HAP-1 (cell line): ENCODE data around the gene SALL4.
"Not testable (repeated sequence)": the region's sequence is repeated elsewhere in the genome, so short reads cannot be mapped to it uniquely, and the experiment has no call there.

Experiments
- DNase-seq, 2 experiments: peaks; one replicate each; pipeline ENCODE4 v3.0.0-alpha.2; 2016 to 2020; ENCODE audit warnings: low spot score in 2 of 2
- H3K27me3 ChIP-seq: fragments of 250-450 bp; sonication (Bioruptor Pico); 2 replicates; pipeline ENCODE4 v1.5.1; 2020; ENCODE audit warnings: low read depth, mild to moderate bottlenecking, moderate library complexity
- H3K36me3 ChIP-seq: fragments of 250-450 bp; sonication (Bioruptor Pico); replicated peaks from 2 replicates; pipeline ENCODE4 v1.5.1; 2020; ENCODE audit warnings: mild to moderate bottlenecking
- H3K4me1 ChIP-seq: fragments of 250-450 bp; sonication (Bioruptor Pico); 2 replicates; pipeline ENCODE4 v1.5.1; 2020; ENCODE audit warnings: mild to moderate bottlenecking
- H3K4me3 ChIP-seq: fragments of 250-450 bp; sonication (Bioruptor Pico); 2 replicates; pipeline ENCODE4 v1.5.1; 2020; ENCODE audit warnings: mild to moderate bottlenecking, moderate library complexity
- H3K9me3 ChIP-seq: fragments of 250-450 bp; sonication (Bioruptor Pico); 2 replicates; pipeline ENCODE4 v1.5.1; 2020; ENCODE audit warnings: mild to moderate bottlenecking, moderate library complexity
- in situ Hi-C: fragments of 300-500 bp; cut with MboI; formaldehyde crosslinking; loops from 3 replicates; pipeline ENCODE4 v1.14.3; 2020; ENCODE audit warnings: low sequenced_read_pairs, inconsistent platforms, mixed read lengths

The SALL4 gene

GRCh38 chr20:51767867-51768758, 34.2 kb downstream of the SALL4 start, which contains the start of gene ATP9A:
Gene ATP9A (minus strand): TSS chr20:51768390. CDS start chr20:51768369, 21 bp downstream.
- H3K9me3 ChIP-seq: no peaks in the 10 kb centered on the region
- no peaks in the 10 kb centered on the region; the same call in none of the 2 replicates for H3K4me1 ChIP-seq
- H3K27me3 ChIP-seq: no peaks in the 10 kb centered on the region
- DNase-seq: peak in 1 of 2 experiments; percentile 40
- in situ Hi-C loops: no loop called here
- peak within 1 kb of the TSS; percentile 48 for H3K4me3 ChIP-seq
- H3K36me3 ChIP-seq: no peaks in the 10 kb centered on the region; the same call in 1 of the 2 replicates

GRCh38 chr20:51766994-51767866, 35.1 kb downstream of the SALL4 start:
- Histone ChIP-seq H3K4me1 (no peaks in the 10 kb centered on the region; the same call in none of the 2 replicates), H3K9me3 (no peaks in the 10 kb centered on the region), H3K4me3 (peak overlapping the region; percentile 48), H3K36me3 (no peaks in the 10 kb centered on the region; the same call in 1 of the 2 replicates), H3K27me3 (no peaks in the 10 kb centered on the region)
- peak; percentile 78 to 91 for DNase-seq
- in situ Hi-C loops: no loop called here

DNA sequence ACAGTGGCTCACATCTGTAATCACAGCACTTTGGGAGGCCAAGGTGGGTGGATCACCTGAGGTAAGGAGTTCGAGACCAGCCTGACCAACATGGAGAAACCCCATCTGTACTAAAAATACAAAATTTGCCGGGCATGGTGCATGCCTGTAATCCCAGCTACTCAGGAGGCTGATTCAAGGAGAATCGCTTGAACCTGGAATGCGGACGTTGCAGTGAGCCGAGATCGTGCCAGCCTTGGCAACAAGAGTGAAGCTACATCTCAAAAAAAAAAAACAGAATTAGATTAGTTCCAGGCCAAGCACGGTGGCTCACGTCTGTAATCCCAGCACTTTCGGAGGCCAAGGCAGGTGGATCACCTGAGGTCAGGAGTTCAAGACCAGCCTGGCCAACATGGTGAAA, 36.9 kb downstream of the SALL4 start:
- H3K4me3 ChIP-seq, H3K27me3 ChIP-seq, H3K36me3 ChIP-seq, H3K9me3 ChIP-seq, H3K4me1 ChIP-seq, DNase-seq, in situ Hi-C loops: not testable (repeated sequence)

- no peaks in the 10 kb centered on the region for H3K9me3 ChIP-seq
- H3K4me1 ChIP-seq: peaks cover 7% of the 10 kb centered on the region
- H3K36me3 ChIP-seq: no peaks in the 10 kb centered on the region; the same call in none of the 2 replicates
- H3K27me3 ChIP-seq: no peaks in the 10 kb centered on the region
- no peak overlapping the region for H3K4me3 ChIP-seq
- DNase-seq: no peak
- in situ Hi-C loops: no loop called here
These were observed 38.2 kb downstream of the SALL4 start for GRCh38 chr20:51763965-51764602.

- H3K4me1 ChIP-seq: peaks cover 7% of the 10 kb centered on the region; the same call in 1 of the 2 replicates
- no peaks in the 10 kb centered on the region for H3K27me3 ChIP-seq
- peak; percentile 45 to 56 for DNase-seq
- H3K4me3 ChIP-seq: no peak overlapping the region
- in situ Hi-C loops: no loop called here
- no peaks in the 10 kb centered on the region; the same call in none of the 2 replicates for H3K36me3 ChIP-seq
- no peaks in the 10 kb centered on the region for H3K9me3 ChIP-seq
These were observed 41.3 kb downstream of the SALL4 start for GRCh38 chr20:51760905-51761546.

DNA sequence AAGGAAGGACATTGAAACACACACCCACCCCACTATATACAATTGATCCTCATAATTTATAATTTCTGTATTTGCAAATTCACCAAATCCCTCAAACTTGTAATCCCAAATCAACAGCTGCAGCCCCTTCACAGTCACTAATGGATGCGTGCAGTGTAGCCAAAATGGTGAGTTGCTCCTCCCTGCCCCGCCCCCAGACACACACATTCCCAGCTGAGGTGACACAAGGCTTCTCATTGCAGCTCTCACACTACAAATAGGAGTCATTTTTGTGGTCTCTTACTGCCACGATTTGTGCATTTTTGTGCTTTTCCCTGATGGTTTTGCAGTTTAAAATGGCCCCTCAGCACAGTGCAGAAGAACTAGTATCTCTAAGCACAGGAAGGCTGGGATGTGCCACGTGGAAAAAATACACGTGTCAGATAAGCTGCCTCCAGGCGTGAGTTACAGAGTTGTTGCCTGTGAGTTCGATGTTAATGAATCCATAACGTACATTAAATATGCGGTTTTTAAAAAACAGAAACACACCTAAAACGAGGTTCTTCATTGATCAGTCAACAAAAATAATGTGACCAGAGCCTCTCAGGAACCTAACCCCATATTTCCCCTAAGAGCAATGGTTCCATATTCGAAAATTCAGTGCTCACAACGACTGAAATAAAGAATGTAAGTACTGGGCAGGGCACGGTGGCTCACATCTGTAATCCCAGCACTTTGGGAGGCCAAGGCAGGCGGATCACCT, 42.4 kb downstream of the SALL4 start:
- no peak for DNase-seq
- Histone ChIP-seq H3K9me3 (no peaks in the 10 kb centered on the region), H3K4me3 (no peak overlapping the region), H3K36me3 (no peaks in the 10 kb centered on the region; the same call in none of the 2 replicates), H3K27me3 (no peaks in the 10 kb centered on the region), H3K4me1 (peaks cover 7% of the 10 kb centered on the region; the same call in 1 of the 2 replicates)
- in situ Hi-C loops: no loop called here

GRCh38 chr20:51758978-51759544, 43.3 kb downstream of the SALL4 start:
- Histone ChIP-seq H3K9me3 (no peaks in the 10 kb centered on the region), H3K4me3 (no peak overlapping the region), H3K4me1 (peaks cover 7% of the 10 kb centered on the region; the same call in 1 of the 2 replicates), H3K27me3 (no peaks in the 10 kb centered on the region), H3K36me3 (no peaks in the 10 kb centered on the region; the same call in none of the 2 replicates)
- in situ Hi-C loops: no loop called here
- no peak for DNase-seq

DNA sequence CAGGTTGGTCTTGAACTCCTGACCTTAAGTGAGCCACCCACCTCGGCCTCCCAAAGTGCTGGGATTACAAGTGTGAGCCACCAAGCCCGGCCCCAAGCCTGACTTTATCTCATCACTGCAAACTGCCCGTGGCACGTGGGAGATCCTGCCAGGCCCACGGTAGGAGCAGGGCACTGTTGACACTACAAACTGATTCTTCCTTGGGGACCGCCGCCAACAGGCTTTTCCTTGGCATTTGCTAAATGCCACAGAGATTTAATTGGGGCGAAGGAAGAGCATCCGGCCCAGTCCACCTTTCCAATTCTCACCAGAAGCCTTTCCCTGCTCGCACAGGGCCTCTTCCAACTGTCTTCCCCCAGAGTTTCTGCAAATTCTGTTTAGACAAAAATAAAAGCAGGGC, 45.1 kb downstream of the SALL4 start:
- in situ Hi-C loops: no loop called here
- DNase-seq: no peak
- Histone ChIP-seq H3K36me3 (no peaks in the 10 kb centered on the region; the same call in 1 of the 2 replicates), H3K27me3 (no peaks in the 10 kb centered on the region), H3K9me3 (no peaks in the 10 kb centered on the region), H3K4me1 (peaks cover 9% of the 10 kb centered on the region), H3K4me3 (no peak overlapping the region)

DNA sequence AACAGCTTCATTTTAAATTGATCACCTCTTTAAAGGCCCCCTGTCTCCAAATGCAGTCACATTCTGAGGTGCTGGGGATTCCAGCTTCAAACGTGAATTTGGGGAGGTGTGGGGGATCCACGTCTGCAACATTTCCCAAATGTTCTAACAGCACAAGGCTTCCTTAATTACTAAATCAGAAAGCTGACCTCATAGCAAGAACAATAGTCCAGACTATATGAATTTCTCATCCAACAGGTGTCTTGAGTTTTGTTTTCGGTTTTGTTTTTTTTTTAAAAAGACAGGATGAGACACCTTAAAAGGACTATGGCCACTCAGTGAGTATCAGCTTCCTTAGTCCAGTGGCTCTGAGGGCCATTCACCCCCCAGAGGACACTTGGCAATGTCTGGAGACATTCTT, 45.7 kb downstream of the SALL4 start:
- no peaks in the 10 kb centered on the region for H3K36me3 ChIP-seq
- in situ Hi-C loops: no loop called here
- DNase-seq: no peak
- no peaks in the 10 kb centered on the region for H3K9me3 ChIP-seq
- no peaks in the 10 kb centered on the region for H3K27me3 ChIP-seq
- H3K4me3 ChIP-seq: no peak overlapping the region
- peaks cover 7% of the 10 kb centered on the region for H3K4me1 ChIP-seq

DNA sequence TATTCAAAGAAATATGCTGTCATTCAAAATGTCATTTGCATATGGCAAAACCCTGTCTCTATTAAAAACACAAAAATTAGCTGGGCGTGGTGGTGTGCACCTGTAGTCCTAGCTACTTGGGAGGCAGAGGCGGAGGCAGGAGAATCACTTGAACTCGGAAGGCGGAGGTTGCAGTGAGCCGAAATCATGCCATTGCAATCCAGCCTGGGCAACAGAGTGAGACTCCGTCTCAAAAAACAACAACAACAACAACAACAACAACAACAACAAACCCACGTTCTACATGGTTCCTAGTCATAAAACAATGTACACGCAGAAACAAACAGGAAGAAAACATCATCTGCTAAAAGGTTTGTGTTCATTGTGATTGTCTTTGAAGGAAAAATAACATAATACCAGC, 49.1 kb downstream of the SALL4 start:
- H3K4me3 ChIP-seq, H3K36me3 ChIP-seq, DNase-seq, in situ Hi-C loops, H3K27me3 ChIP-seq, H3K9me3 ChIP-seq, H3K4me1 ChIP-seq: not testable (repeated sequence)

DNA sequence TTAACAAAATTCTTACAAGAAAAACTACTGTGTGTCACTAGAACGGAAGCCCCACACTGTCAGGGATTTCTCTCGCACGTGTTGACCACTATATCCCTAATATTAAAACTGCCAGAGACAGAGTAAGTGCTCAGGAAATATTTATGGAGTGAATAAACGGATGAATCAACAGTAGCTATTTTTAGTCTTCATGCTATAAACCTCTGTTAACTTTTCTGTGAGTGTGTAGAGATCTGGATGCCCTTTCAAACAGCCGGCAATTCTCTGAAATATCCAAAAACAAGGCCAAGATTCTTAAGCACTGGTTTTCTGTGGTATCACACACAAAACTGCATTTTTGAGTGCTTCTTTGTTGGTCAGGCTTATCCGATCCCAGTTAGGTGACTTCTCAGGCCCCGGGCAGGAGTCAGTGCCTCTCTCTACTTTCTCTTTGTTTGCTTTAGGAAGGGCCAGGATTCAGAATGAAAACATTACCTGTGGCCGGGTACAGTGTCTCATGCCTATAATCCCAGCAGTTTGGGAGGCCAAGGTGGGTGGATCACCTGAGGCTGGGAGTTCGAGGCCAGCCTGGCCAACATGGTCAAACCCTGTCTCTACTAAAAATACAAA, 49.9 kb downstream of the SALL4 start:
- no peaks in the 10 kb centered on the region for H3K9me3 ChIP-seq
- no peaks in the 10 kb centered on the region for H3K27me3 ChIP-seq
- in situ Hi-C loops: no loop called here
- no peak overlapping the region for H3K4me3 ChIP-seq
- no peaks in the 10 kb centered on the region for H3K36me3 ChIP-seq
- H3K4me1 ChIP-seq: peaks cover 3% of the 10 kb centered on the region; the same call in 1 of the 2 replicates
- no peak for DNase-seq
